ENCODE results near the gene OPRM1. TPM values are rescaled to one million over a fixed set of nuclear protein-coding genes. Genes with fewer than 3 reads are reported as not detected.

Gene OPRM1
- total RNA-seq, 1 donor from 2014 or later = not detected

DNA sequence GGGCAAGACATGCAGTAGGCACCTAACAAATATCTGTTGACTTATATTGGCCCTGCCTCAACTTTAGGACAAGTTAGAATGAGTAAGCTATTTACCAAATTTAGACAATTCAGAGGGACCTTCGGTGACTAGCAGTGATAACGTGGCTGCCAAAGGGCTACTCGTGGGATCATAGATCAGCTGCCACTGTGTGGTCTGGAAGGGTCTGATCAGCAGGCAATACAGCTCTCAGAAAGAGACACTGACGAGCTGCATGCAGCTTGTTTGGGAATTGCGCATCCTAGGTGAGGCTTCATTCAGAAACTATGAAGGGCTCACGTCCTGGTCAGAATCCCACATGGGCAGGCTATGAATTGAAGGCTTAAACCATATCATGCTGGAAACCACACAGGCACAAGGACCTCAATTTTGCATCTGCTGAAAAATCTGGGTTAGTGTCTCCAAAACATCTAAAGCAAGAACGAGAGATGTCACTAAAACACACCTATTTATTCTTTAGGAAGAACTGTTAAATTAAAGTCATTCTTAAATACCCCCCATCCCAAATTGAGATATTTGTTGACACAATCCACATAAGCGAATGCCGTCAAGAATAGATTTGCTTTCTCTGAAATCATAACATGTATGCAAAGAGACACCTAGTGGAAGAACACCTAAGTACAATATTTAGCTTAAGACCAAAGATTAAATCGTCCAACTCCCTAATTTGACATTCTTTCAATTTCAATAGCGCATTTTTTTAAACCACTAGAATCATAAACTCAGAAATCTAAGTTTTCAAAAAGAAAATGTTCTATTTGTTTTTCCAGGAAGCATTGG is 238.0 kb downstream of the OPRM1 start:
- DNase-seq (ENCODE audit: low read depth, low spot score) = peak; percentile 8

DNA sequence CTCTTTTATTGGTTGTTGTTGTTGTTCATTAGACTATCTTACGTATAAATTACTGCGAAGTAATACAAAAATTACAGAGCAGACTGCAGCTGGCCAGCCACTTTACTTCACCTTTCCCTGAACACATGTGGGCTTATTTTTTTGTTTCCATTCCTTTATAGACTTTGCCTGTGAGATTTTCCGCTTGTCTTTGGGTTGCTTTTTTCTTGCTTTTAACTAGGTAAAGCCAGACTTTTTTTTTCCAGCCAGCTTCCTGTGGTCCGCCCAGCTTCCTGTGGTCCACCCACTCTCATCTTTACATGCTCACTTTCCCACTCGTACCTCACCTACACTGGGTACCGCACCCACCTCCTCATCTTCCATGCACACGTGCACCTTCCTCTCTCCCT is 238.6 kb downstream of the OPRM1 start:
- DNase-seq (ENCODE audit: low read depth, low spot score) = no peak

DNA sequence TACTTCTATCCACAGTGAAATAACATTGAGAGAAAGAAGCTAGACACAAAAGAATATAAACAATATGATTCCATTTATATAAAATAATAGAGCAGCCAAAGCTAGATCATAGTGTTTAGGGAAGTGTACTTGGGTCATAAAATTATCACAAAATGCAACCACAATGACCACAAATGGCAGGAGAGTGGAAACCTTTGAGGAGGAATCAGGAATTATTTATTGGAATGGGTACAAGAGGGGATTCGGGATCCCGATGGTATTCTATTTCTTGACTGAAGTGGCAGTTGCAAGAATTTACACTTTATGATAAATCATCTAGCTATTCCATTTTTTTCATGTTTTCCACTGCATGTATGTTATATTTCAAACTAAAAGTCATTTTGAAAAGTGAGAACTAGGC is 241.5 kb downstream of the OPRM1 start:
- DNase-seq (ENCODE audit: low read depth, low spot score) = no peak

DNA sequence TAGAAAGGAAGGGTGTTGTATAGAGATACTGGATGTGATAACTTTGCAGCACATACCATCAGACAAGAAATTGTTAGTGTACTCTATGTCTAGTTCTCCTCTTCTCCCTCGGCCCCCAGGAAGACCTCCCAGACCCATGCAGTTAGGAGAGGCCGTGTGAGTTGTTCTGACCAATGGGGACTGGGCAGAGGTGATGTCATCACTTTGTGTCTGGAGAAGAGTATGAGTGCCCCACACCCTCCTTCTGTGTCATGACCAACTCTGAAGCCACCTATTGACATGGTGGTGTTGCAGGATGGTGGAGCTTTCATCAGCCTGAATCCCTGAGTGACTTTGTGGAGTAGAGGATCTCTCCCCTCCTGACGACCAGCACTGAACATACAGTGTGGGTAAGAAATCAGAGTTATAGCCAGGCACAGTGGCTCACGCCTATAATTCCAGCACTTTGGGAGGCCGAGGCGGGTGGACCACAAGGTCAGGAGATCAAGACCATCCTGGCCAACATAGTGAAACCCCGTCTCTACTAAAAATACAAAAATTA is 245.3 kb downstream of the OPRM1 start:
- DNase-seq (ENCODE audit: low read depth, low spot score) = no peak

DNA sequence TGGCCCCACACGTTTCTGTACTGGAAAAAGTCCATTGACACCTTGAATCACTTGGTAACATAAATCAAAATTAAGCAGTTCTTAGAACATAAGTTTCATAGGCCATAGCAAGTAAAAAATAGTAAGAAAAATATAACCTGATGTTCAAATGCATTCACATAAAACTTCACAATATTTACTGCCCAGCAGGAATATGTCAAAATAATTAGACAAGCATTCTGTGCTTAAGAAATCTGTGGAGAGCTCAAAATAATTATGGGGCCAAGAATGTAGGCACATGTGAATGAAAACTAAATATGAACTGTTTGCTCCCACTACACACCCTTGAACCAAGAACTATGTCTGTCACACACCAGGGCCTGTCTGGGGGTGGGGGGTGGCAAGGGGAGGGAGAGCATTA is 246.8 kb downstream of the OPRM1 start:
- no peak for DNase-seq (ENCODE audit: low read depth, low spot score)

DNA sequence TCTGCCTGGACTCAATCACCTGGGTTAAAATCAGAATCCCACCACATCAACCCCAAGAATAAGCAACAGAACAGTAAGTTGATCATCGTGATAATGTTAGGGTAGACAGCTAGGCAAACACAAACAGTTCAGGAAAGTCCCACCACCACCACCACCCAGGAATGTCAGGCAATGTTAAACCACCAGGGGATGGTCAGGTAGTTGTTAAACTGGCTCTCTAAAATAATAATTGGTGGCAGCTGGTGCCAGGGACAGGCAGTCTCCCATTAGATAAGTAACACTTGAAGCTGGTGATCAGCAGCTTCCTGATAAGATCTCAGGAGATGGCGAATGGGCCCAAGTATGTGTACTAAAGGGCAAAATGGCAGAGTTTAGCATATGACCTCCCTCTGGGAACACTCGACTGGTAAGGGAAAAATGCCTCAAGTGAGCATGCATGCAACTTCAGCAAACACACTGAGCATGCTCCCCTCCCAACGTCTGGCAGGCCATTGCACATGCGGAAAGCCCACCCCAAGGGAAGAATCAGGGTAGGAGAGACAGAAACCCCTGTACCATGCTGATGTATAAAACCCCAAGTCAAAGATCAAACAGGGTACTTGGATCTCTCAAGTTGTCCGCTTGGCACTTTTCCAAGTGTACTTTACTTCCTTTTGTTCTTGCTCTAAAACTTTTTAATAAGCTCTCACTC is 250.9 kb downstream of the OPRM1 start:
- DNase-seq (ENCODE audit: low read depth, low spot score) = no peak

DNA sequence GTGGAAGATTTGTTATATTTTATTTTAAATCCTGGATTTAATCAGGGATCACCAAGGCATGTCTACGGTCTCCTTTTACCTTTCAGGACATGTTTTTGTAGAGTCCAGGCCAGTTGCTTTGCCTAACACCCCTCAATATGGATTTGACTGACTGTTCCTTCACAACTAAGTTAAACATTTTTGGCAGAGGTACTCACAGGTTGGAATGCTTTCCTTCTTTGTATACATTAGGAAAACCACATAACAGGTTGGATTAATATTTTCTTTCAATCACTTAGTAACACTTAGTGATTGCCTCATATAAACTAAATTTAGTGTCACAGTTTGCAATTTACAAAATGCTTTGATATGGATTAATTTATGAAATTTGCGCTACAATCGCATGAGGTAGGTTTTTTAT is 253.0 kb downstream of the OPRM1 start:
- no peak for DNase-seq (ENCODE audit: low read depth, low spot score)

DNA sequence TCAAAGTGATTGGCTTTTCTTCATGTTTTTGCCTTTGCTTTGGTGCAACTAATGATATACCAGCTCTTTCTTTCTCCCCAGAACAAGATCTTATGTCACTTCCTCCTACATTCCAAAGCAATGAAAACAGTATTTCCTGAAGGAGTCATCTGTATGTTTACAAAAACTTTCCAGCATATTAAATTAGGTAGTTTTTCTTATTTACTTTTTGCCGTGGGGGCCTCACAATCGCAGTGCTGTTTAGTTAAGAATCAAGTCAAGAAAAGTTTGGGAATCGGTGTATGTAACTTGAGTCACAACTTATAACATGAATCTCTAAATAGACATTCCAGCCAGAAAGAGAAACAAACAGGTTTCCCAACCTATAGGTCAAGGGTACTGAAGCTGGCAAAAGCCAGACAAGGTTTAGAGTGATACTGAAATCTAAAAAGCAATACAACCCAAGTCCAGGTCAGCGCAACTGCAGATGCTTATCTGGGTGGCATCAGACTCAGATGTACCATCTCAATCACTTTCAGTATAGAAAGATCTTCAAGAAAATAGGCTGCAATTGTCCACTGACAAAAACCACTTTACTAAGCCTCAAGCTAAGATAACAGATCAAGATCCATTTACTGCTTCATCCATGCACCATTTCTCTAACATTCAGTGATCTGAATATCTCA is 253.9 kb downstream of the OPRM1 start:
- peak; percentile 73 for DNase-seq (ENCODE audit: low read depth, low spot score)

DNA sequence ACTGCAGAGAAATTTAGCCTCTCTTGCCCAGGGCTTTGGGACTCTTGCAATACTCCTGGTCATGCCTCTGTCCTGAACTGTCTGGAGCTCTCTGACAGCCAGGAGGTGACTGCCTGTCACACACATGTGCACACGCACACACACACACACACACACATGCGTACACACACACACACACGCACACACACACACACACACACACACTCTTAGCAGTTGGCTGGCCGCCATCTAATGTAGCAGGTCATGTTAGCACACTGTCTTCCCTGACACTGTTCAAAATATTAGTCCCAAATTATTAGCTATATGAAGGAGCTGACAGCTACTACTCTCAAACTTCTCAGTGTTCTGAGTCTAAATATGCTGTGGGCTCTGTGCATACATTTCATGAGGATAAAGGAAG is 256.7 kb downstream of the OPRM1 start:
- DNase-seq (ENCODE audit: low read depth, low spot score) = no peak
